Endothelial cell of umbilical vein (primary cell): ENCODE results near the gene TFIP11. TPM values are rescaled to one million over a fixed set of nuclear protein-coding genes. Genes with fewer than 3 reads are reported as not detected.

Source experiments
- BruUV-seq: library from RNA; stranded (reverse); fragments of 400-500 nt; replicated peaks from 2 replicates; lab custom pipeline; 2021; lab: Mats Ljungman, UMichigan
- CTCF ChIA-PET: fragments of 300-600, 350-600 bp; sonication (Branson Sonifier 250); formaldehyde crosslinking; loops from one replicate; lab custom pipeline; 2021; ENCODE audit warnings: antibody characterized with exemption, inconsistent platforms; lab: Charles Lee
- POLR2A ChIA-PET: fragments of 300-600, 350-600 bp; sonication (Branson Sonifier 250); formaldehyde crosslinking; loops from one replicate; lab custom pipeline; 2021; ENCODE audit warnings: antibody characterized with exemption, inconsistent platforms; lab: Charles Lee
- DNase-seq: peaks from one replicate; pipeline ENCODE4 v3.0.0-alpha.2; 2011; ENCODE audit warnings: low read depth, low spot score
- FAIRE-seq: peaks from 2 replicates; lab custom pipeline; 2011; peaks lifted over from hg19 to GRCh38; lab: Jason Lieb, UNC
- H2AFZ ChIP-seq: 2 replicates; pipeline ENCODE4 v1.6.0; 2012; ENCODE audit warnings: low read depth, low read length, control low read depth, inconsistent platforms
- H3K27ac ChIP-seq: 2 replicates; pipeline ENCODE4 v1.5.1; 2011; ENCODE audit warnings: low read depth, mild to moderate bottlenecking, control low read depth, low read length, moderate library complexity; ENCODE audit not compliant: insufficient read depth
- H3K27me3 ChIP-seq, 2 experiments: 2 replicates each; pipeline versions ENCODE4 v1.6.0 to v1.6.1; 2011; ENCODE audit warnings: low read length in 2 of 2, mixed read lengths in 1 of 2; ENCODE audit not compliant: control insufficient read depth in 2 of 2, insufficient read depth in 2 of 2
- H3K36me3 ChIP-seq, 2 experiments: 2 replicates in 1 of 2; 3 replicates in 1 of 2; pipeline ENCODE4 v1.5.1; 2011; ENCODE audit warnings: low read length in 2 of 2, mild to moderate bottlenecking in 1 of 2, moderate library complexity in 1 of 2; ENCODE audit not compliant: control insufficient read depth in 2 of 2, insufficient read depth in 2 of 2; ENCODE audit errors: extremely low read depth in 1 of 2
- H3K4me1 ChIP-seq: 3 replicates; pipeline ENCODE4 v1.5.1; 2011; ENCODE audit warnings: mild to moderate bottlenecking, low read length; ENCODE audit not compliant: control insufficient read depth, insufficient read depth; ENCODE audit errors: extremely low read depth
- H3K4me2 ChIP-seq: 2 replicates; pipeline ENCODE4 v1.6.1; 2011; ENCODE audit warnings: low read length, control low read depth, mixed read lengths; ENCODE audit not compliant: insufficient read depth
- H3K4me3 ChIP-seq, 3 experiments: fragments of 200-600 bp in 1 of 3; sonication (generic), shearing (Covaris generic) in 1 of 3; replicated peaks in 1 of 3; 2 replicates each; pipeline ENCODE4 v1.5.1; 2011 to 2016; ENCODE audit warnings: control low read depth in 3 of 3, low read length in 3 of 3, mild to moderate bottlenecking in 2 of 3, inconsistent platforms in 1 of 3, low read depth in 1 of 3, moderate library complexity in 1 of 3; ENCODE audit not compliant: insufficient read depth in 1 of 3
- H3K79me2 ChIP-seq: 2 replicates; pipeline ENCODE4 v1.6.0; 2012; ENCODE audit warnings: low read length, inconsistent platforms; ENCODE audit not compliant: control insufficient read depth, insufficient read depth
- H3K9ac ChIP-seq: replicated peaks from 2 replicates; pipeline ENCODE3; 2011; ENCODE audit warnings: low read length, control low read depth; ENCODE audit not compliant: insufficient read depth; ENCODE audit errors: extremely low read depth
- H3K9me1 ChIP-seq: replicated peaks from 3 replicates; pipeline ENCODE4 v1.6.0; 2011; ENCODE audit warnings: mild to moderate bottlenecking, low read length; ENCODE audit not compliant: control insufficient read depth, insufficient read depth; ENCODE audit errors: extremely low read depth
- H3K9me3 ChIP-seq: replicated peaks from 2 replicates; pipeline ENCODE4 v1.5.1; 2012; ENCODE audit warnings: low read length, inconsistent platforms; ENCODE audit not compliant: control insufficient read depth, insufficient read depth
- H4K20me1 ChIP-seq: replicated peaks from 2 replicates; pipeline ENCODE3; 2011; ENCODE audit warnings: mild to moderate bottlenecking, low read length; ENCODE audit not compliant: control insufficient read depth, insufficient read depth; ENCODE audit errors: extremely low read depth
- JUN ChIP-seq: IDR thresholded peaks from 2 replicates; pipeline ENCODE4 v1.6.1; 2011; ENCODE audit warnings: borderline replicate concordance, low read depth; ENCODE audit not compliant: insufficient read length, insufficient read depth
- MYC ChIP-seq: IDR thresholded peaks from one replicate; pipeline ENCODE4 v1.6.1; 2011; ENCODE audit warnings: mild to moderate bottlenecking, low read depth, low read length
- POLR2A ChIP-seq: IDR thresholded peaks from 2 replicates; pipeline ENCODE4 v1.6.1; 2012; ENCODE audit warnings: low read depth, mild to moderate bottlenecking, control low read depth, low read length
- POLR2AphosphoS5 ChIP-seq: IDR thresholded peaks from 2 replicates; pipeline ENCODE4 v1.6.1; 2012; ENCODE audit warnings: low read depth, mild to moderate bottlenecking, control low read depth, low read length, moderate library complexity; ENCODE audit not compliant: insufficient read depth
- dilution Hi-C: fragments of 300-500 bp; cut with MboI; formaldehyde crosslinking; loops from one replicate; pipeline ENCODE4 v1.15.0; 2019; ENCODE audit warnings: low sequenced_read_pairs; ENCODE audit not compliant: extremely low pct_ligation_motif_present
- intact Hi-C: fragments of 100-400 bp; cut with micrococcal nuclease; formaldehyde crosslinking; loops from one replicate; pipeline ENCODE4 v1.10.0; 2022
- polyA plus RNA-seq, 4 experiments: library from polyadenylated mRNA; depleted of rRNA in 3 of 4; stranded (reverse) in 3 of 4; unstranded in 1 of 4; fragments of >200 nt; gene quantifications; 2 replicates each; pipeline versions ENCODE4 v1.2.1 to v1.2.3, GENCODE V29; 2011 to 2012; ENCODE audit warnings: missing spikeins in 1 of 4
- total RNA-seq: library from RNA; stranded (reverse); gene quantifications from 2 replicates; pipeline ENCODE4 v1.2.3, GENCODE V29; 2021
- TF ChIP-seq, protein P1 (sequence below), 2 donors: IDR thresholded peaks; 1 replicate in 1 of 2; 2 replicates in 1 of 2; pipeline ENCODE4 v1.5.1; 2011; ENCODE audit warnings: low read length in 2 of 2, mild to moderate bottlenecking in 2 of 2, moderate library complexity in 2 of 2, control low read depth in 1 of 2, inconsistent platforms in 1 of 2, low read depth in 1 of 2; ENCODE audit not compliant: insufficient read depth in 1 of 2; ENCODE audit errors: extremely low read depth in 1 of 2
- TF ChIP-seq, protein P2 (sequence below): IDR thresholded peaks from 2 replicates; pipeline ENCODE4 v1.6.1; 2011; ENCODE audit not compliant: insufficient read depth, insufficient read length

The TFIP11 gene
- total and polyA plus RNA-seq, 2 donors (not counting 3 experiments of a cell fraction or from before 2014, with no cell fraction given): 35.7 to 54.9 TPM

DNA sequence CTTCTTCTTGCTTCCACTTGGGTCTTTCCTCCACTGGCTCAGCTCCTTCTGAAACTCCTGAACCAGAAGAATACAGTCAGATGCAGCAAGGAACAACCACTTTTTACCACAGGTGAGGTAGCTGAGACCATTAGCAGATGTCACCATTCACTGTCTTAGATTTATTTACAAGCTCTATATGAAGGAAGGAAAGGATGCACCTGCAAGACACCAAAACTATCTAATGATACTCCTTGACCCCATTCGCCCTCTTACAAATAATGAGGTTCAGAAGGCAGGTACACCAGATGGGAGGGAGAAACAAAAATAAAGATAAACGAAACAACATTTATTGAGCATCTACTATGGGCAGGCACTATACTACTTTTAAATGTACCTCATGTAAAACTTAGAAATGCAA, 10.3 kb downstream of the TFIP11 start:
- Histone ChIP-seq H3K4me2 (no peak overlapping the region), H3K9me1 (no peaks in the 10 kb centered on the region), H4K20me1 (no peaks in the 10 kb centered on the region), H3K36me3 (peaks cover 30 to 31% of the 10 kb centered on the region in 2 experiments), H3K4me3 (no peak overlapping the region), H3K9me3 (no peaks in the 10 kb centered on the region), H2AFZ (no peak overlapping the region), H3K27me3 (no peaks in the 10 kb centered on the region), H3K27ac (peak overlapping the region; percentile 40), H3K9ac (no peak overlapping the region), H3K79me2 (peaks cover 6% of the 10 kb centered on the region), H3K4me1 (peaks cover 27% of the 10 kb centered on the region)
- intact Hi-C loops: no loop called here
- POLR2A ChIA-PET: no interaction called here
- CTCF ChIA-PET: interaction anchor here (0.7 to 1.6 kb wide), 6 partner anchors 14 to 138 kb away, joined by 3 to 6 read pairs (median 3); partner anchors contain the start of genes HPS4 and SRRD
- no TSS peak for BruUV-seq
- FAIRE-seq (no peak), DNase-seq (no peak)
- dilution Hi-C loops: no loop called here
- TF ChIP-seq JUN (no peak), POLR2AphosphoS5 (no peak)

- intact Hi-C loops: no loop called here
- CTCF ChIA-PET: interaction anchor here (2.3 kb wide), 1 partner anchor 166 kb away, joined by 13 read pairs; no protein-coding TSS in a partner anchor
- POLR2A ChIA-PET: no interaction called here
Measured at GRCh38 chr22:26499188-26499703, 13.0 kb downstream of the TFIP11 start.

More at GRCh38 chr22:26499188-26499703, 13.0 kb downstream of the TFIP11 start:
- no peaks in the 10 kb centered on the region for H3K27me3 ChIP-seq
- FAIRE-seq (no peak), DNase-seq (no peak)
- no peak overlapping the region for H2AFZ ChIP-seq
- peaks cover 27% of the 10 kb centered on the region for H3K4me1 ChIP-seq
- H3K4me3 ChIP-seq: no peak overlapping the region
- H3K9ac ChIP-seq: peak overlapping the region; percentile 46
- H3K9me1 ChIP-seq: no peaks in the 10 kb centered on the region
- TF ChIP-seq MYC (no peak), POLR2A (no peak), POLR2AphosphoS5 (no peak), JUN (no peak)
- TF ChIP-seq, protein P1, sequence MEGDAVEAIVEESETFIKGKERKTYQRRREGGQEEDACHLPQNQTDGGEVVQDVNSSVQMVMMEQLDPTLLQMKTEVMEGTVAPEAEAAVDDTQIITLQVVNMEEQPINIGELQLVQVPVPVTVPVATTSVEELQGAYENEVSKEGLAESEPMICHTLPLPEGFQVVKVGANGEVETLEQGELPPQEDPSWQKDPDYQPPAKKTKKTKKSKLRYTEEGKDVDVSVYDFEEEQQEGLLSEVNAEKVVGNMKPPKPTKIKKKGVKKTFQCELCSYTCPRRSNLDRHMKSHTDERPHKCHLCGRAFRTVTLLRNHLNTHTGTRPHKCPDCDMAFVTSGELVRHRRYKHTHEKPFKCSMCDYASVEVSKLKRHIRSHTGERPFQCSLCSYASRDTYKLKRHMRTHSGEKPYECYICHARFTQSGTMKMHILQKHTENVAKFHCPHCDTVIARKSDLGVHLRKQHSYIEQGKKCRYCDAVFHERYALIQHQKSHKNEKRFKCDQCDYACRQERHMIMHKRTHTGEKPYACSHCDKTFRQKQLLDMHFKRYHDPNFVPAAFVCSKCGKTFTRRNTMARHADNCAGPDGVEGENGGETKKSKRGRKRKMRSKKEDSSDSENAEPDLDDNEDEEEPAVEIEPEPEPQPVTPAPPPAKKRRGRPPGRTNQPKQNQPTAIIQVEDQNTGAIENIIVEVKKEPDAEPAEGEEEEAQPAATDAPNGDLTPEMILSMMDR (IDR thresholded peaks at IDR 0.05; ENCODE audit: extremely low read depth in 1 of 2, insufficient read depth in 1 of 2, low read depth in 1 of 2, low read length in 2 of 2): no peak
- TF ChIP-seq, protein P2, sequence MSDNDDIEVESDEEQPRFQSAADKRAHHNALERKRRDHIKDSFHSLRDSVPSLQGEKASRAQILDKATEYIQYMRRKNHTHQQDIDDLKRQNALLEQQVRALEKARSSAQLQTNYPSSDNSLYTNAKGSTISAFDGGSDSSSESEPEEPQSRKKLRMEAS: no peak
- H3K27ac ChIP-seq: peak overlapping the region; percentile 92
- H3K4me2 ChIP-seq: no peak overlapping the region
- peaks cover 6% of the 10 kb centered on the region for H3K79me2 ChIP-seq
- no peaks in the 10 kb centered on the region for H3K9me3 ChIP-seq
- H3K36me3 ChIP-seq: peaks cover 34 to 41% of the 10 kb centered on the region in 2 experiments
- no TSS peak for BruUV-seq
- dilution Hi-C loops: no loop called here
- H4K20me1 ChIP-seq: no peaks in the 10 kb centered on the region
